AG04450 (cell line): ENCODE measurements around the gene TFAP2E. TPM values are rescaled to one million over a fixed set of nuclear protein-coding genes. Genes with fewer than 3 reads are reported as not detected.
"Not testable (repeated sequence)": the region's sequence is repeated elsewhere in the genome, so short reads cannot be mapped to it uniquely, and the experiment has no call there.

Experiments
- CTCF ChIA-PET: fragments of 300-600, 350-600 bp; formaldehyde crosslinking; extraction: SDS; loops from one replicate; lab custom pipeline; 2022; ENCODE audit warnings: antibody characterized with exemption, inconsistent platforms; lab: Charles Lee
- POLR2A ChIA-PET: fragments of 350-600 bp; formaldehyde crosslinking; extraction: SDS; loops from one replicate; lab custom pipeline; 2021; ENCODE audit warnings: antibody characterized with exemption, inconsistent platforms; lab: Yijun Ruan, JAX
- DNase-seq: peaks from one replicate; pipeline ENCODE4 v3.0.0-alpha.2; 2011; ENCODE audit warnings: low read depth, low spot score
- H3K27ac ChIP-seq: one replicate; pipeline ENCODE4 v1.5.1; 2012; ENCODE audit warnings: low read depth, low read length, control low read depth
- H3K27me3 ChIP-seq: one replicate; pipeline ENCODE4 v1.6.0; 2012; ENCODE audit warnings: low read length; ENCODE audit not compliant: control insufficient read depth, insufficient read depth
- H3K4me3 ChIP-seq: 2 replicates; pipeline ENCODE4 v1.5.1; 2011; ENCODE audit warnings: mild to moderate bottlenecking, low read depth, low read length, control low read depth
- H3K9me3 ChIP-seq: 2 replicates; pipeline ENCODE4 v1.5.1; 2012; ENCODE audit warnings: low read length; ENCODE audit not compliant: control insufficient read depth, insufficient read depth
- polyA plus RNA-seq: library from polyadenylated mRNA; depleted of rRNA; stranded (reverse); fragments of >200 nt; gene quantifications from 2 replicates; pipeline ENCODE4 v1.2.3, GENCODE V29; 2011
- TF ChIP-seq, protein P1 (sequence below): IDR thresholded peaks from 2 replicates; pipeline ENCODE4 v1.5.1; 2011; ENCODE audit warnings: low read depth, low read length, control low read depth, inconsistent platforms

Gene TFAP2E
- polyA plus RNA-seq, 1 experiment, result 0.05 TPM

DNA sequence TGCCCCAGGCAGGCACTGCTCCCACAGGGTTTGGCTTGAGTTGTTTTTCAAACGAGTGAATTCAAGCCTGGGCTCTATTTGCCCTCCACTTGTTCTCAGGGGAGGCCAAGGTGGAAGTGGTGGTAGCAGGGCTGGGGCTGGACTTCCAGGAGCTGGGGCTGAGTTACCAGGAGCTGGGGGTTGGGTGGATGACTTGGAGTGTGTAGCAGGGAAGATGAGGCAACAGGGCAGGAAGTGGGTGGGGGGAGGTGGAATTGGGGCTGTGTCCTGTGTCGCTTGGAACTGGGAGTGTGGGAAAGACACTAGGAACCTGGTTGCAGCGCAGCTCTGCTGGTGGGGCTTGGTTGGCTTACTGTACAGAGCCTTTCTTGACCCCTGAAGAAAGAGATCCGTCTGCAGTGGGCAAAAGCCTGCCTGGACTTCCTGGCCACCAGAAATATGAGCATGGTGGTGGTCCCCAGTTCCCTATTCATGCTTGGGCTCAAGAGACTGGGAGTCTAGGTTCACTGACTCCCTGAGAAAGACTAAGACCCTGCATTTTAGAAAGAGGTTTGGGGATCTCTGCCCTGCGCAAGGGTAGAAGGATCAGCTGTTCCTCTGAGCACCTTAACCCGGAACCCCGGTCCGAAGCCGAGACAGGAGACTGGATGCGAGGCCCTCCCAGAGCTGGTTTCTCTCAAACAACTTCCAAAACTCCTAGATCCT is 3.1 kb downstream of the TFAP2E start:
- DNase-seq, result no peak
- Histone ChIP-seq H3K4me3 (no peak overlapping the region), H3K27me3 (peaks cover 55% of the 10 kb centered on the region), H3K27ac (no peak overlapping the region), H3K9me3 (peaks cover 5% of the 10 kb centered on the region; the same call in 1 of the 2 replicates)
- ChIA-PET POLR2A (no interaction called here), CTCF (interaction anchor here (1.5 kb wide), 1 partner anchor 138 kb away, joined by 5 read pairs; no protein-coding TSS in a partner anchor)
- TF ChIP-seq, protein P1, sequence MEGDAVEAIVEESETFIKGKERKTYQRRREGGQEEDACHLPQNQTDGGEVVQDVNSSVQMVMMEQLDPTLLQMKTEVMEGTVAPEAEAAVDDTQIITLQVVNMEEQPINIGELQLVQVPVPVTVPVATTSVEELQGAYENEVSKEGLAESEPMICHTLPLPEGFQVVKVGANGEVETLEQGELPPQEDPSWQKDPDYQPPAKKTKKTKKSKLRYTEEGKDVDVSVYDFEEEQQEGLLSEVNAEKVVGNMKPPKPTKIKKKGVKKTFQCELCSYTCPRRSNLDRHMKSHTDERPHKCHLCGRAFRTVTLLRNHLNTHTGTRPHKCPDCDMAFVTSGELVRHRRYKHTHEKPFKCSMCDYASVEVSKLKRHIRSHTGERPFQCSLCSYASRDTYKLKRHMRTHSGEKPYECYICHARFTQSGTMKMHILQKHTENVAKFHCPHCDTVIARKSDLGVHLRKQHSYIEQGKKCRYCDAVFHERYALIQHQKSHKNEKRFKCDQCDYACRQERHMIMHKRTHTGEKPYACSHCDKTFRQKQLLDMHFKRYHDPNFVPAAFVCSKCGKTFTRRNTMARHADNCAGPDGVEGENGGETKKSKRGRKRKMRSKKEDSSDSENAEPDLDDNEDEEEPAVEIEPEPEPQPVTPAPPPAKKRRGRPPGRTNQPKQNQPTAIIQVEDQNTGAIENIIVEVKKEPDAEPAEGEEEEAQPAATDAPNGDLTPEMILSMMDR, result no peak

GRCh38 chr1:35576766-35577070 is 3.6 kb downstream of the TFAP2E start:
- H3K9me3 ChIP-seq, H3K4me3 ChIP-seq, POLR2A ChIA-PET, DNase-seq, H3K27ac ChIP-seq: not testable (repeated sequence)
- CTCF ChIA-PET, result interaction anchor here (1.5 kb wide), 1 partner anchor 138 kb away, joined by 5 read pairs; no protein-coding TSS in a partner anchor
- H3K27me3 ChIP-seq, result peaks cover 55% of the 10 kb centered on the region

- DNase-seq, result no peak
- Histone ChIP-seq H3K9me3 (peaks cover 5% of the 10 kb centered on the region; the same call in 1 of the 2 replicates), H3K27me3 (peaks cover 49% of the 10 kb centered on the region), H3K27ac (no peak overlapping the region), H3K4me3 (no peak overlapping the region)
- CTCF ChIA-PET, result interaction anchor here (0.7 to 1.9 kb wide), 6 partner anchors 9 to 149 kb away, joined by 3 to 18 read pairs (median 6); no protein-coding TSS in a partner anchor
- POLR2A ChIA-PET, result interaction anchor here (0.7 kb wide), 1 partner anchor 225 kb away, joined by 3 read pairs; no protein-coding TSS in a partner anchor
- TF ChIP-seq, protein P1, result no peak
These were observed 4.2 kb downstream of the TFAP2E start for GRCh38 chr1:35577071-35577998.

DNA sequence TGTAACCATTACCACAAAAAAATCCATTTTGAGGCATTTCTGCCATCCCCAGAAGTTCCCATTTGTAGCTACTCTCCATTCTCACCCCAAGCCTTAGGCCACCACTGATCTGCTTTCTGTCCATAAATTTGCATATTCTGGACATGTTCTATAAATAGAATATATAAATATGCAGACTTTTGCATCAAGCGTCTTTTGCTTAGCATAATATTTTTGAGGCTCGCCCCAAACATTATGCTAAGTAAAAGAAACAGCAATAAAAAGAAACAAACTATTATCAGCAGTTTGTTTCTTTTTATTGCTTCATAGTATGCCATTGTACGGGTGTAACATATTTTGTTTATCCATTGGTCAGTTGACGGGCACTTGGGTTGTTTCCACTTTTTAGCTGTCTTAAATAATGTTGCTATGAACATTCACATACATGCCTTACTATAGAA is 7.9 kb downstream of the TFAP2E start:
- Histone ChIP-seq H3K27me3 (peaks cover 18% of the 10 kb centered on the region), H3K9me3 (peaks cover 5% of the 10 kb centered on the region; the same call in 1 of the 2 replicates), H3K27ac (no peak overlapping the region), H3K4me3 (no peak overlapping the region)
- CTCF ChIA-PET, result interaction anchor here (1.2 to 1.3 kb wide), 4 partner anchors 12 to 146 kb away, joined by 3 to 9 read pairs (median 6); no protein-coding TSS in a partner anchor
- no peak for DNase-seq
- TF ChIP-seq, protein P1, result no peak
- POLR2A ChIA-PET, result interaction anchor here (0.7 kb wide), 1 partner anchor 120 kb away, joined by 4 read pairs; no protein-coding TSS in a partner anchor

GRCh38 chr1:35581621-35582020 is 8.5 kb downstream of the TFAP2E start:
- not testable (repeated sequence) for H3K4me3 ChIP-seq, H3K27ac ChIP-seq, H3K9me3 ChIP-seq, DNase-seq
- H3K27me3 ChIP-seq, result peaks cover 11% of the 10 kb centered on the region
- CTCF ChIA-PET, result interaction anchor here (1.3 kb wide), 3 partner anchors 13 to 133 kb away, joined by 3 to 9 read pairs (median 8); no protein-coding TSS in a partner anchor
- POLR2A ChIA-PET, result interaction anchor here (0.7 kb wide), 1 partner anchor 121 kb away, joined by 4 read pairs; no protein-coding TSS in a partner anchor
